Mesothelial cell of epicardium (in vitro differentiated cells): ENCODE data around the gene SH2D4B. TPM values are rescaled to one million over a fixed set of nuclear protein-coding genes. Genes with fewer than 3 reads are reported as not detected.

Source experiments
- DNase-seq, 2 experiments: peaks; one replicate each; pipeline ENCODE4 v3.0.0; 2021; ENCODE audit warnings: low spot score in 2 of 2; ENCODE audit not compliant: unreplicated experiment in 2 of 2
- H3K27ac Mint-ChIP-seq: 2 replicates; pipeline ENCODE4 v1.8.0; 2021; ENCODE audit warnings: mixed read lengths
- H3K27me3 Mint-ChIP-seq: 2 replicates; pipeline ENCODE4 v1.8.0; 2021; ENCODE audit warnings: low read depth, mixed read lengths
- H3K36me3 Mint-ChIP-seq: 2 replicates; pipeline ENCODE4 v1.8.0; 2021; ENCODE audit warnings: mixed read lengths
- H3K4me1 Mint-ChIP-seq: 2 replicates; pipeline ENCODE4 v1.8.0; 2021; ENCODE audit warnings: mixed read lengths
- H3K4me3 Mint-ChIP-seq: 2 replicates; pipeline ENCODE4 v1.8.0; 2021; ENCODE audit warnings: mild to moderate bottlenecking, moderate library complexity, mixed read lengths
- H3K9me3 Mint-ChIP-seq: 2 replicates; pipeline ENCODE4 v1.8.0; 2021; ENCODE audit warnings: mixed read lengths
- total RNA-seq: library from RNA; stranded (reverse); gene quantifications from 3 replicates; pipeline ENCODE4 v1.2.1, GENCODE V29; 2021
- TF ChIP-seq, protein P1 (sequence below): fragments of 200-600 bp; sonication (generic); IDR thresholded peaks from one replicate; pipeline ENCODE4 v1.5.0; 2021; ENCODE audit warnings: antibody characterized with exemption; ENCODE audit not compliant: unreplicated experiment

Gene SH2D4B
- total RNA-seq, 1 donor from 2014 or later, result 0.27 TPM

DNA sequence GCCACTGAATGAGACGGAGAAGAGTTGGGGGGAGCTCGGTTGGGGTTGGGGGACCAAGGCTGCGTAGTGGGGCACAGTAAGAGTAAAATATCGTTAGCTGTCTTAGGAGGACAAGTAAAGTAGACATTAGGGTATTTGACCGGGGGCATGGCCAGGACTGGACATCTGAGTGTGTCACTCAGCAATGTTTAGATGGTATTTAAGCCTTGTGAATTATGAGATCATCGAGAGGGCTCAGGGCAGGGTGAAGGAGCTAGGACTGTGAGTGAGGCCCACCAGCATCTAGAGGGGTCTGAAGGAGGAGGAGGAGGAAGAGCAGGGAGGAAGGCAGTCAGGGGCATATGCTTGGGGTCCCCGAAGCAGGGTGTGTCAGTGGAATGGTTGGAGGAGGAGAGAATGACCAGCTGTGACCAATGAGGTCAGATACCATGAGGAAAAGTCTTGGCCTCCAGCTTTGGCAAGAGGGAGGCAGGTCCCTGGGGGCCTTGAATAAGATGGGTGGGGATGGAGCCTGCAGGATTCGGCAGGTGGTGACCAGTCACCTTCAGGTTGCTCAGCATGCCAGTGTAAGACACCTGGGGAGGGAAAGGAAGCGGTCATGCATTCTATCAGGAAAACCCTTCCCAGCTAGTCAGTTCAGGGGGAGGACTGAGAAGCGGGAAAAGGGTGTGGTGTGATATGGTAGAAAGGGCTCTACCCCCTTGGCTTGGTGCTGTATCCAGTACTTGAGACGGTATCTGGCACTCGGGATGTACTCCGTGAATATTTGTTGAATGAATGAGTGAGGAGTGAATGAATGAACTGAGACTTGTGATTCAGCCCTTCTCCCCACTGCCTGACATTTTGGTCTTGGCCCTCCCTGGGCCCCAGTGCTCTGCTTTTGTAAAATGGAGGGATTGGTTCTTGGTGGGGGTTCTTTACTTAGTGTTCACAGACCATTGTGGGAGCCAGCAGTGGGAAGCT is 34.8 kb upstream of the SH2D4B start:
- TF ChIP-seq, protein P1, sequence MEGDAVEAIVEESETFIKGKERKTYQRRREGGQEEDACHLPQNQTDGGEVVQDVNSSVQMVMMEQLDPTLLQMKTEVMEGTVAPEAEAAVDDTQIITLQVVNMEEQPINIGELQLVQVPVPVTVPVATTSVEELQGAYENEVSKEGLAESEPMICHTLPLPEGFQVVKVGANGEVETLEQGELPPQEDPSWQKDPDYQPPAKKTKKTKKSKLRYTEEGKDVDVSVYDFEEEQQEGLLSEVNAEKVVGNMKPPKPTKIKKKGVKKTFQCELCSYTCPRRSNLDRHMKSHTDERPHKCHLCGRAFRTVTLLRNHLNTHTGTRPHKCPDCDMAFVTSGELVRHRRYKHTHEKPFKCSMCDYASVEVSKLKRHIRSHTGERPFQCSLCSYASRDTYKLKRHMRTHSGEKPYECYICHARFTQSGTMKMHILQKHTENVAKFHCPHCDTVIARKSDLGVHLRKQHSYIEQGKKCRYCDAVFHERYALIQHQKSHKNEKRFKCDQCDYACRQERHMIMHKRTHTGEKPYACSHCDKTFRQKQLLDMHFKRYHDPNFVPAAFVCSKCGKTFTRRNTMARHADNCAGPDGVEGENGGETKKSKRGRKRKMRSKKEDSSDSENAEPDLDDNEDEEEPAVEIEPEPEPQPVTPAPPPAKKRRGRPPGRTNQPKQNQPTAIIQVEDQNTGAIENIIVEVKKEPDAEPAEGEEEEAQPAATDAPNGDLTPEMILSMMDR, result no peak
- no peak overlapping the region for H3K4me3 Mint-ChIP-seq

DNA sequence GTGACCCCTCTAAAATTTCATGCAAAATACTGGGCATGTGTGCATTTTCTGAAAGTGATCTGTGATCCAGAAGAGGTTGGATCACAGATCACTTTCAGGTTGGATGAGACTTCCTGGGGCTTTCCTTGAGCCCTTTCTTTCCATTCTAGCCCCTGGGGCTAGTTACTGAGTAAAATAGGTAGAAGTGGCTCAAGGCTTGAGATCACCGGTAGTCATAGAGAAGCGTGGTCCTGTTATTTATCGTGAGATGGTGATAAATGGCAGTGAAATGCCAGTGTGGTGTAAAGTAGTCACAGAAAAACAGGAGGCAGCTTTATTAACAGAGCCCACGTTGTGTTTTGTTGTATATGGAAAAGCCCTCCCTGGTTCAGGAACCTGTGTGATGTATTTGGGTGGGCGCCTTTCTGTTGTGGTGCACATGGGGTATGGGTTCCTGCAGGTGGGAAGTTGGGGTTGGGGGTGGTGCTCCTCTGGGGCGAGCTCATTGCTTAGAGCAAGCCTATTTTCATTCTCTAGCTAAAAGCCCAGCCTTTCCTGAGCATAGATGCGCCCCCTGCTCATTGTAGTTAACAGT is 34.0 kb upstream of the SH2D4B start:
- H3K4me3 Mint-ChIP-seq, result no peak overlapping the region
- no peaks in the 10 kb centered on the region for H3K27me3 Mint-ChIP-seq
- H3K27ac Mint-ChIP-seq, result peak overlapping the region; percentile 55
- no peaks in the 10 kb centered on the region for H3K9me3 Mint-ChIP-seq
- no peak for DNase-seq
- H3K4me1 Mint-ChIP-seq, result peaks cover 70% of the 10 kb centered on the region
- TF ChIP-seq, protein P1, result no peak
- peaks cover 3% of the 10 kb centered on the region for H3K36me3 Mint-ChIP-seq

More for the DNA sequence above, 34.8 kb upstream of the SH2D4B start:
- DNase-seq, result no peak
- Mint-ChIP-seq H3K36me3 (peaks cover 3% of the 10 kb centered on the region), H3K9me3 (no peaks in the 10 kb centered on the region), H3K27ac (peak overlapping the region; percentile 55), H3K4me1 (peaks cover 75% of the 10 kb centered on the region), H3K27me3 (no peaks in the 10 kb centered on the region)

DNA sequence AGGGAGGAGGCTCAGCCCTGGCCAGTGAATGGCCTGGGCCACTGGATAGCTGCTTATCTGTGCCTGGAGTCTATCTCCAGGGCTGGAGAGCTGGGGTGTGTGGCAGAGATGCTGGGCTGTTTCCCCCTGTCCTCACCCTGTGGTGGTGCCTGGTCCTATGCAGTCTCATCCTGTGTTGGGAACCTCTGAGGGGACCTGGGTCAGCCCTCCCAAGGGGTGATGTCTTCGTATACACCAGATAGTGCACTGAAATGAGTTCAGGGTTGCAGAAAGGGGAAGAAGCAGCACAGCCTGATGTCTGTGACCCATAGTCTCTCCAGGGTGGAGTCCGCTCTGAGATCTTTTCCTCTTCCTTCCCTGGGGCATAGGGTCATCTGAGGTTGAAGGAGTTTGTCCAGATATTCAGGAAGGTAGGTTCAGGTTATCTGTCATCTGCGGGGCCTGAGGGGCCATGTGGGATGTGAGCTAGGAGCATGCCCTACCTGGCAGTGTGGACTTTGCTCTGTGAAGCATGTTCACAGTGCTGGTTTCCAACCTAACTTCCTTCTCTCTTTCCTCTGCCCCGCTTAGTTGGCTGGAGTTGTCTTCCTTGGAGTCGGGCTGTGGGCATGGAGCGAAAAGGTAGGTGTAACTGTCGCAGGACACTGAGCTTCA is 33.4 kb upstream of the SH2D4B start:
- H3K27ac Mint-ChIP-seq, result peak overlapping the region; percentile 97
- no peaks in the 10 kb centered on the region for H3K9me3 Mint-ChIP-seq
- TF ChIP-seq, protein P1, result no peak
- no peak overlapping the region for H3K4me3 Mint-ChIP-seq
- H3K36me3 Mint-ChIP-seq, result peaks cover 3% of the 10 kb centered on the region
- H3K4me1 Mint-ChIP-seq, result peaks cover 66% of the 10 kb centered on the region
- DNase-seq, result no peak
- H3K27me3 Mint-ChIP-seq, result no peaks in the 10 kb centered on the region

DNA sequence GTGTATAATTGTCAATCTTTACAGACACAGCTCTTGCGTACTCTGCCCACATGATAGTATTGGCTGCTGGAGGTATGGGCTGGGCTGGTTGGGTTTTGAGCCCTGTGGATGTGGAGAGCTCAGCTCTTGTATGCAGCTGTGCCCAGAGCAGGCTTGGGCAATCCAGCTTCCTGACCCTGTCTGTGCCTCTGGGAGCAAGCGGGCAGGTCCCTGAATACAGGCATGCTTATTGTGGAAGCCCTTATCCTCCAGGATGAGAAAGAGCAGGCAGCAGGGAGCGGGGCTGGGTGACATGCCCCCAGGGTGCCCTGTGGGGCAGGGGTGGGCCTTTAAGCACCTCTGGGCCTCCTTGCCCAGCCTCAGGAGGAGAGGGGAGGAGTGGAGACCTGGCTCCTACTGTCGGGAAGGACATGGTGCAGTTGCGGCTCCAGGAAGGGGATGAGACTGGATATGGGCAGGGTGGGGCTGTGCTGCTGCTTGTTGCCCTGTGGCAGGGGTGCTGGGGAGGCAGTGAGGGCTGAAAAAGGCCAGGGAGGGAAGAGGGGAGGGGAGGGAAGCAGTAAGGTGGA is 32.7 kb upstream of the SH2D4B start:
- Mint-ChIP-seq H3K36me3 (peaks cover 4% of the 10 kb centered on the region), H3K4me1 (peaks cover 72% of the 10 kb centered on the region), H3K4me3 (no peak overlapping the region), H3K27ac (peak overlapping the region; percentile 97), H3K27me3 (no peaks in the 10 kb centered on the region), H3K9me3 (no peaks in the 10 kb centered on the region)
- no peak for DNase-seq
- TF ChIP-seq, protein P1, result no peak

DNA sequence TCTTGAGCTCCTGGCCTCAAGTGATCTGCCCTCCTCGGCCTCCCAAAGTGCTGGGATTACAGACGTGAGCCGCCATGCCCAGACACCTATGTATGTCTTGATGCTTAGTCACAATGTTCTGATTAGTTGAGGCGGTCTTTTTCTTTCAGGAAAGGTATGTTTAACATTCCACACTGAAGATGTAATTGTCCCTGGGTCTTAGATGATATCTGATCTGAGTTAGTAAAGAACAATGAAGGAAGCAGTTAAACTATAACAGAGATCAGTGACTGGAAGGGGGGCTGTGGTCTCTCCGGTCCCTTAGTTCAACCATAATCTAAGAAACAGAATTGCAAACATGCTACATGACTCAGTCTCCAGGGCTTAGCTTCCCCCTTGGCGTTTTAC is 31.5 kb upstream of the SH2D4B start:
- Mint-ChIP-seq H3K4me1 (peaks cover 72% of the 10 kb centered on the region), H3K4me3 (no peak overlapping the region), H3K27ac (peak overlapping the region; percentile 97), H3K9me3 (no peaks in the 10 kb centered on the region), H3K36me3 (peaks cover 8% of the 10 kb centered on the region), H3K27me3 (no peaks in the 10 kb centered on the region)
- TF ChIP-seq, protein P1, result no peak
- no peak for DNase-seq
